Left kidney (tissue), 2 donors: ENCODE results near the gene P2RY13. TPM values are rescaled to one million over a fixed set of nuclear protein-coding genes. Genes with fewer than 3 reads are reported as not detected.
A peak's percentile ranks its signal among the peaks of the same experiment; 100 is the strongest.

Experiments used
- DNase-seq: peaks from one replicate; pipeline ENCODE4 v3.0.0-alpha.2; 2013
- polyA plus RNA-seq: library from polyadenylated mRNA; unstranded; fragments of 120-200 nt; gene quantifications from one replicate; pipeline ENCODE4 v1.2.1, GENCODE V29; 2013; ENCODE audit not compliant: insufficient read length

P2RY13 gene
- polyA plus RNA-seq, 1 donor: 0.81 TPM

DNA sequence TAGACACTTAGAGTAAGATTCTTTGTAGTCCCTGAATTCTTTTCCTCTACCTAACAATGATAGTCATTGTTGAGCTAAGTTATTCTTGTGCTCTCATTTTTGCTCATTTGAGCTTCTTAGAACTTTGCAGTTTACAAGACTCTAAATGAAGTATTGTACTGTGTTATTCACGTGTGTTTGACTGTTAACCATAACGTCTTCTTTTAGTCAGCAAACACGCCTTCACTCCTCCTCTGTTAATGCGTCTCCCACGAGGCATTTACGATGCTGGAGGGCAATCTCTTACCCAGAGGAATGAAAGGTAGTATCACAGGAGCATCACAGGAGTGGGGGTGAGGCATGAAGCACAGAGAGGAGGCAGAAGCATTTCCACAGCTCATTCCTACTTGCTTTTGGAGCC is 36.2 kb downstream of the P2RY13 start:
- DNase-seq: no peak

DNA sequence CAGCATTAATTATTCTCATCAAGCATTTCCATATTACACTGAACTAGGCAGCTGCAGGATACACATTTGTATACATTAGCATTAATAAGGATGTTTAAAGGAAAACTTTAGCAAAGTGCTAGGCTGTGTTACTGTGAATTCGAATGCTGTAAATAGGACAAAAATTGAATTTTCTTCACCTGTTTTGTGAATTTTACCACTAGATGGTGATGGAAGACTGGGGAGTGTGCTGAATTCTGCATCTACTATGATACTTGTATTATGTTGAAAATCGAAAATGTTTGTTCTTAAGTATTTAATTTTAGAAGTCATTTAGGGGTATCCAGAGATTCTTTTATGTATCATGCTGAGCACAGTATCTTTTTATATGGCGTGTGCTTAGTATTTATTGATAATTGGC is 38.7 kb downstream of the P2RY13 start:
- no peak for DNase-seq

DNA sequence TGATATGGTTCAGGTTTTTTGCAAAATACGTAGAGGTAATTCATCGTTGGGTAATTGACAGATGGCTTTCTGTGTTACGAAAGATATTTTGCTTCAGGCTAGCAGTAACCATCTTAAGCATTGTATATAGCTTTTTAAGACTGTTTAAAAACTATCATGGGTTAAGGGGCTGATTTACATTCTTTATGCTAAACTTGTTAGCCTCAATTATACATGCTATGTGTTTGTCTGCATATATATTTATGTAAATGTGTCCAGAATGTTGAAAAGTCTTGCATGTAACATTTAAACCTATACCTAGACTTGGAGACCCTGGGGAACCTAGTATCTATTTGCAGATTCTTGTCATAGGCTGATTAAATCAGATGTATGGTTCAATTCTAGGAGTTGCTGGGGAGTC is 39.9 kb downstream of the P2RY13 start:
- DNase-seq: no peak

DNA sequence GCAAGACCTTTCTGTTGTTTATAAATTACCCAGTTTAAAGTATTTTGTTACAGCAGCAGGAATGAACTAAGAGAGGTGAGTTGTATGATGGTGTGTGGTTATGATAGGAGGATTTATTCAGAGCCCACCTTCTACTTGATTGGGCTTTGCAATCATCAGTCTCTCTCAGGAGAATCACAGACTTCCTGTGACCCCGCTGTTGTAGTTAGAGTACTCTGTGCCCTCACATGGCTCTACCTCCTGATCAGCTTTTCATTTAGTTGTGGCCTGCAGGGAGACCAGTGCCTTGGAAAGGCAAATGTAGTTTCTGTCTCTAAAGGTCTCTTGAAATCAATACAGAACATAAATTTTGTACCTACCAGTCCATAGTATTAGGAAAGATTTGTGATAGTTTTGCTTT is 43.4 kb downstream of the P2RY13 start:
- DNase-seq: no peak

GRCh38 chr3:151283907-151284461 is 45.4 kb downstream of the P2RY13 start:
- no peak for DNase-seq

DNA sequence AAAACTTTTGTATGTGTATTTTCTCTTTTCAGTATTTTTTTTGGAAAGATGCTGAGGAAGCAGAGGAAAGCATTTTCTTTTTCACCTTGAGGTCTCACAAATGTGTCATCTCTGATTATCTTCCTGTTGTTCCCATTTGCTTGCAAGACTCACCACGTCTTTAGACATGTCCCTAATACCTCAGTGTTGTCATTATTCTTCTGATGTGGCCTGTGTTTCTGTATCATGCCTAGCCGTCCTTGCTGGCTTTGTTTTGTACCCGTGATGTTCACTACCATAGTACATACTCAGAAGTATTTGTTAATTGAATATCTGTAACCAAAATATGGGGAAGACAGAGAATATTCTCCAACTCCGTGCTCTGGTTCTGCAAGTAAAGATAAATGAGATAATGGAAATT is 46.0 kb downstream of the P2RY13 start:
- DNase-seq: no peak

DNA sequence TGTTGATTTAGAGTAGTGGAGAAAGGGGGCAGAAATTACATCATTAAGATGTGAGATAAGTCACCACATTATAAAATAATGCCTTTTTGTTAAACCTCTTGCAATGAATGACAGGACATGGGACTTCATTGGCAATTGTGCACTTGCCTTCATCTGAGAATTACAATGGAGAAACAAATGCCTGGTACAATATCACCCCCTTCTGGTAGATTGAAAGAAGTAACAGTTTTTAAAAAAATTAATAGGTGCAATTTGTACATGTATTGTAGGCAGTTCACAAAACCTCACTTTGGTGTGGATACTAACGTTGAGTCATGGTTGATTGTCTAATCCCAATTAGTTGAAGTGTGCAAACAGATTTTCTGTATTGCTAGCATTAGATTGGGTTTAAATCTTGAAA is 46.4 kb downstream of the P2RY13 start:
- DNase-seq: peak; percentile 63

DNA sequence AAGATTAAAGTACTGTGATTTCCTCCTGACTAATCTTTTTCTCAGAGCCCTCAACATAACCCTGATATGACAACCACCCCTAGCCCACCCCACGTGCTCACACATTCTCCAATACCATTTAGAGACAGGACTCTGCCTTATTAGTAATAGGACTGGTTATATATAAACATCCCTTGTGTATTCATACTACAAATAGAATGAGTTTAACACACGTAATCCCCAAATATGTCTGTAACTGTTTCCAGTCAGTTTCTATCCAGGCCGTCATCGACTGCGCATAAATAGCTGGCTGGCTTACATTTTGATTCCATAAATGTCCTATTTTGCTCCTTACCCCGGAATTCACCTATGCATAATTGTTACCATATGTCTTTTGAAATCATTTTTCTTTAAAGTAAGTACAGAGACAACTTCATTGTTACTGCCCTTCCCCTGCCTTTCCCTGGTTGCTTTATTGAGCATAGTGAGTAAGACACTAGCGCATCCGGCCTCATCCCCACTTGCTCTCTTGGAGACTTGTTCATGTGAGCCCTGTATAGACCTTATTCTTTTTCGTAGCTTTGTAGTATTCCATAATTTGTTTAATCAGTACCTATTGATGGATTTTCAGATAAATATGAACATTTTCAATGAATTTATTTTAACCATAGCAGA is 47.6 kb downstream of the P2RY13 start:
- DNase-seq: no peak

DNA sequence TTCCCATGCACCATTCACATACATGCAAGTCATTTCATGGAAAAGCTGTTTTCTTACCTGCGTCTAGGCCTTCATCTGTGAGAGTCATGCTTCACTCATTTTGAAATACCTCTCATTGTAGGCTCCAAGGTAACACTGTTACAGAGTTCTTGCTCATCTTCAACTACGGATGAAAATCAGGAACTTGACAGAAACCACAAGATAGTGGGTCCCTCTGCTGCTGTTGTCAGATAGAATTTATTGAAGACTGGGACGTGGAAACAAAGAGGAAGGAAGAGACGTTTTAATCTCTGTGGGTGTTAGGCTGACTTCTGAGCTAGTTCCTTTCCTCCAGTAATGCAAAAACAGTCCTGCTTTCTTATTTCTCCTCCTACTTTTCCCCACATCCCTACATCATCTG is 51.1 kb downstream of the P2RY13 start, which contains the start of gene P2RY14:
Gene P2RY14 (minus strand): TSS at position 313 of the 400 bp plus-strand sequence. CDS start 64,226 bp downstream, outside the sequence.
- no peak for DNase-seq

DNA sequence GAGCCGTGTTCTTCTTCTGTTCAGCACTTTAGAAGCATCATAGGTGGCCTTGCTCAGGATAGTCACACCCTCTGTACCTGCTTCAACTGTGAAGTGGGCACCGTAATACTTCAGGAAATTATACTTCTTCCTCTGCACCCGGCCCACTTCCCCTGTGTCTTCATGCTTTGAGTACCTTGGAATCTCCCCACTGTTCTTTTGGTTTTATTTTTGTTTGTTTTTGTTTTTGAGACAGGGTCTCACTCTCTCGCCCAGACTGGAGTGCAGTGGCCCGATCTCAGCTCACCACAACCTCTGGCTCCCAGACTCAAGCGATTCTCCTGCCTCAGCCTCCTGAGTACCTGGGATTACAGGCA is 52.7 kb downstream of the P2RY13 start:
- no peak for DNase-seq

Other genes starting within 250 kb of the P2RY13 start
- gene MED12L, start 243.9 kb downstream of the P2RY13 start, polyA plus RNA-seq: 2.7 TPM
- gene GPR171, start 126.3 kb downstream of the P2RY13 start, polyA plus RNA-seq: not detected
- 0.57 TPM for gene P2RY14, start 51.0 kb downstream of the P2RY13 start, polyA plus RNA-seq
- gene GPR87, start 12.7 kb downstream of the P2RY13 start, polyA plus RNA-seq: not detected
- gene P2RY12, start 55.2 kb upstream of the P2RY13 start, polyA plus RNA-seq: 1.1 TPM
- 3.5 TPM for gene IGSF10, start 131.5 kb upstream of the P2RY13 start, polyA plus RNA-seq